ENCODE results near the gene PSMA2. TPM values are rescaled to one million over a fixed set of nuclear protein-coding genes. Genes with fewer than 3 reads are reported as not detected.

Gene PSMA2
- total and polyA plus RNA-seq, 9 donors = 108 to 136 (median 123) TPM

DNA sequence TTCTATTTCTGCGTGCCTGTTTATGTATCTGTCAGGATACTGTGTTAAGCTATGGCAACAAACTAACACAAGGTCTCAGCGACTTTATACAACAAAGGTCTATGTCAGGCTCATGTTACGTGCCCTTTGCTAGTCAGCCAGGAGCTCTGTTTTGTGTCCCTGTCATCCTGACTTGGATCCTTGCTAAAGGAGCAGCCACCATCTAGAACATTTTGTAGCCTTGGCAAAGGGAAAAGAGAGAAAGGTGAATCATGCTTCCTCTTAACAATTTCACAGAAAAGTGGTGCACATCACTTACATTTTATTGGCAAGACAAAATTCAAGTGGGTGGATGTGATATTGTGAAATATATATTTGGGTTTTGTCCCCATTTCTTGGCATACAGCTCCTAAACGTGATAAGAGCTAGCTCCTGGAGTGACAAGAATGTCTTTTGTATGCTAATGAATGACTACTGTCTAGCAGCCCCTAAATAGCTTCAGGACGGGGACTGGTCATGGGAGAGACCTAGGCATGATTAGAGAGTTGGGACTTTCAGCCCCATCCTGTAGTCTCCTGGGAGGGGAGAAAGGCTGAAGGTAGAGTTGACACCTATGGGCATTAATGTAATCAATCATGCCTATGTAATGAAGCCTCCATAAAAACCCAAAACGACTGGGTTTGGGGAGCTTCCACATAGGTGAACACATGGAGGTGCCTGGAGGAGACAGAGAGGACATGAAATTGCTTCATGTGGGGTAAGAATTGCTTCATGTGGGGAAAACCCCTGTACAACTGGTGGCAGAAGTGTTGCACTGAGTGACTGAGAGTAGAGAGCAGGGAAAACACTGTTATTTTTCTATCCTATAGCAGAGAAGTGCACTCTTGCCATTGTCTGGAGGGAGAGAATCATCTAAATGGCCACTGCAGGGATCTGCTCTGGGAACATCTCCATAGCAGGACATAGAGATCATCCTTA is 33.2 kb upstream of the PSMA2 start:
- no peaks in the 10 kb centered on the region for H3K36me3 ChIP-seq (ENCODE audit: control insufficient read depth, insufficient read depth, low read length)
- H3K27me3 ChIP-seq (ENCODE audit: control insufficient read depth, insufficient read depth, low read length) = no peaks in the 10 kb centered on the region
- H3K4me3 ChIP-seq (ENCODE audit: low read length) = no peak overlapping the region
- DNase-seq = no peak
- H3K4me1 ChIP-seq (ENCODE audit: control insufficient read depth, insufficient read depth, low read length) = no peaks in the 10 kb centered on the region
- 52% methylated on average over 4 of the region's 6 CpGs for WGBS (ENCODE audit: insufficient coverage)
- no peak overlapping the region for H3K27ac ChIP-seq (ENCODE audit: low read length)
- H3K9me3 ChIP-seq (replicated peaks; ENCODE audit: control insufficient read depth, low read depth, low read length) = no peaks in the 10 kb centered on the region

DNA sequence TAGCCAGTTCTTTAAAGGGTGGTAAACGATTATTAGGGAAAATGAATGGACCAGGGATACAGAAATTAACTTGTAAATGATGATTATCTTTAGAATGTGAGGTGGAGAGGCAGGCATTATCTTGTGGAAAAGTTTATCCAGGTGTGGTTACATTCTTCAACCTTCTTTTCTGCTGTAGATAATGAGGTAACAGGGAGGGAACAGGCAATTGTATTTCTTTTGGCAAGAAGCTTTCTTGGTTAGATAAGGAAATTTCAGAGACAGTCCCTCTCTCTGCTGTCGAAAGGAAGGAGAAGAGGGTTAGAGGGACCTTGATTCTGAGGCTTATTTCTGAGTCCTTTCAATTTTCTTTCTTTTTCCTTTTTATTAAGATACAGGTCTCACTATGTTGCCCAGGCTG is 32.3 kb upstream of the PSMA2 start:
- Histone ChIP-seq H3K27ac (ENCODE audit: low read length) (no peak overlapping the region), H3K4me1 (ENCODE audit: control insufficient read depth, insufficient read depth, low read length) (no peaks in the 10 kb centered on the region), H3K9me3 (replicated peaks; ENCODE audit: control insufficient read depth, low read depth, low read length) (no peaks in the 10 kb centered on the region), H3K4me3 (ENCODE audit: low read length) (no peak overlapping the region), H3K27me3 (ENCODE audit: control insufficient read depth, insufficient read depth, low read length) (no peaks in the 10 kb centered on the region), H3K36me3 (ENCODE audit: control insufficient read depth, insufficient read depth, low read length) (no peaks in the 10 kb centered on the region)
- 71% methylated on average over 1 of the region's 2 CpGs for WGBS (ENCODE audit: insufficient coverage)
- no peak for DNase-seq

GRCh38 chr7:42961170-42961569 is 29.2 kb upstream of the PSMA2 start:
- Histone ChIP-seq H3K9me3 (replicated peaks; ENCODE audit: control insufficient read depth, low read depth, low read length) (no peaks in the 10 kb centered on the region), H3K36me3 (ENCODE audit: control insufficient read depth, insufficient read depth, low read length) (no peaks in the 10 kb centered on the region), H3K27me3 (ENCODE audit: control insufficient read depth, insufficient read depth, low read length) (no peaks in the 10 kb centered on the region), H3K4me1 (ENCODE audit: control insufficient read depth, insufficient read depth, low read length) (no peaks in the 10 kb centered on the region), H3K4me3 (ENCODE audit: low read length) (no peak overlapping the region), H3K27ac (ENCODE audit: low read length) (no peak overlapping the region)
- no peak for DNase-seq
- WGBS (ENCODE audit: insufficient coverage) = 29% methylated on average over 2 of the region's 2 CpGs

GRCh38 chr7:42960762-42961161 is 28.8 kb upstream of the PSMA2 start:
- 50% methylated on average over 1 of the region's 2 CpGs for WGBS (ENCODE audit: insufficient coverage)
- Histone ChIP-seq H3K27me3 (ENCODE audit: control insufficient read depth, insufficient read depth, low read length) (no peaks in the 10 kb centered on the region), H3K4me3 (ENCODE audit: low read length) (no peak overlapping the region), H3K4me1 (ENCODE audit: control insufficient read depth, insufficient read depth, low read length) (no peaks in the 10 kb centered on the region), H3K36me3 (ENCODE audit: control insufficient read depth, insufficient read depth, low read length) (no peaks in the 10 kb centered on the region), H3K27ac (ENCODE audit: low read length) (no peak overlapping the region), H3K9me3 (replicated peaks; ENCODE audit: control insufficient read depth, low read depth, low read length) (no peaks in the 10 kb centered on the region)
- DNase-seq = no peak

DNA sequence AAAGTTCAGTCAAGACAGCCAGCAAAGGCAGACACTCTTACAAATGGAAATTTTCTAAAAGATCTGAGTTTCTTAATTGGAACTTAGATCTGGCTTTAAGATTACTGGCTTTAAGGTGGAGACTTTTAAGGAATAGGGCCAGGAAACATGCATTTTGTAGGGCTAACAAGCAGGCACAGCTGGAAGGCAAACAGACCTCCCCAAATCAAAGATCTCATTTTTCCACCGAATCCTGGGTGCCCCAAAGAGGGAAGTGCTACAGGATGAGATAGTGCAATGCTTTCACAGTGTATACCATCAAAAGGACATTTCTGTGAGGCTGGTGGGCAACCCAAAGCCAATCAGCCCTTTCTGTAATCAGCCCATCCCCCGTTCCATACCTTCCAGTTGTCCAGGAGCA is 27.6 kb upstream of the PSMA2 start:
- Histone ChIP-seq H3K4me1 (ENCODE audit: control insufficient read depth, insufficient read depth, low read length) (no peaks in the 10 kb centered on the region), H3K4me3 (ENCODE audit: low read length) (no peak overlapping the region), H3K36me3 (ENCODE audit: control insufficient read depth, insufficient read depth, low read length) (no peaks in the 10 kb centered on the region), H3K27ac (ENCODE audit: low read length) (no peak overlapping the region), H3K9me3 (replicated peaks; ENCODE audit: control insufficient read depth, low read depth, low read length) (no peaks in the 10 kb centered on the region), H3K27me3 (ENCODE audit: control insufficient read depth, insufficient read depth, low read length) (no peaks in the 10 kb centered on the region)
- no CpG with 5 or more reads among the region's 2 CpGs for WGBS (ENCODE audit: insufficient coverage)
- DNase-seq = no peak

GRCh38 chr7:42956062-42956461 is 24.1 kb upstream of the PSMA2 start:
- Histone ChIP-seq H3K36me3 (ENCODE audit: control insufficient read depth, insufficient read depth, low read length) (no peaks in the 10 kb centered on the region), H3K27me3 (ENCODE audit: control insufficient read depth, insufficient read depth, low read length) (no peaks in the 10 kb centered on the region), H3K9me3 (replicated peaks; ENCODE audit: control insufficient read depth, low read depth, low read length) (no peaks in the 10 kb centered on the region), H3K4me3 (ENCODE audit: low read length) (no peak overlapping the region), H3K4me1 (ENCODE audit: control insufficient read depth, insufficient read depth, low read length) (no peaks in the 10 kb centered on the region), H3K27ac (ENCODE audit: low read length) (no peak overlapping the region)
- no peak for DNase-seq

GRCh38 chr7:42953994-42954393 is 22.0 kb upstream of the PSMA2 start:
- no peak for DNase-seq
- WGBS (ENCODE audit: insufficient coverage) = 83% methylated on average over 2 of the region's 4 CpGs
- Histone ChIP-seq H3K27ac (ENCODE audit: low read length) (no peak overlapping the region), H3K4me3 (ENCODE audit: low read length) (no peak overlapping the region), H3K27me3 (ENCODE audit: control insufficient read depth, insufficient read depth, low read length) (no peaks in the 10 kb centered on the region), H3K36me3 (ENCODE audit: control insufficient read depth, insufficient read depth, low read length) (no peaks in the 10 kb centered on the region), H3K4me1 (ENCODE audit: control insufficient read depth, insufficient read depth, low read length) (no peaks in the 10 kb centered on the region), H3K9me3 (replicated peaks; ENCODE audit: control insufficient read depth, low read depth, low read length) (no peaks in the 10 kb centered on the region)

DNA sequence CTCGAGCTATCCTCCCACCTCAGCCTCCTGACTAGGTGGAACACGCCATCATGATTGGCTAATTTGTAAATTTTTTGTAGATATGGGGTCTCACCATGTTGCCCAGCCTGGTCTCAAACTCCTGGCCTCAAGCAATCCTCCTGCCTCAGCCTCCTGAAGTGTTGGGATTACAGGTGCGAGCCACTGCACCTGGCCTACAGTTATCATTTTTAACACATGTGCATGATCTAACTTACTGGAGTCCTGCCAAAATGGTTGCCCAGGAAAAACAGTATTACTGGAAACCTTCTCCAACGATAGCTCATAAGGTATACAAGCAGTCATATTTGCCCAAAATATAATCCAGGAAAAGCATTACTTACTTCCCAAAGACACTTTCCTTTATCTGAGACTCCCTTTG is 20.4 kb upstream of the PSMA2 start:
- no peaks in the 10 kb centered on the region for H3K27me3 ChIP-seq (ENCODE audit: control insufficient read depth, insufficient read depth, low read length)
- H3K4me3 ChIP-seq (ENCODE audit: low read length) = no peak overlapping the region
- 63% methylated on average over 2 of the region's 4 CpGs for WGBS (ENCODE audit: insufficient coverage)
- H3K4me1 ChIP-seq (ENCODE audit: control insufficient read depth, insufficient read depth, low read length) = no peaks in the 10 kb centered on the region
- no peaks in the 10 kb centered on the region for H3K36me3 ChIP-seq (ENCODE audit: control insufficient read depth, insufficient read depth, low read length)
- no peaks in the 10 kb centered on the region for H3K9me3 ChIP-seq (replicated peaks; ENCODE audit: control insufficient read depth, low read depth, low read length)
- H3K27ac ChIP-seq (ENCODE audit: low read length) = no peak overlapping the region
- no peak for DNase-seq

DNA sequence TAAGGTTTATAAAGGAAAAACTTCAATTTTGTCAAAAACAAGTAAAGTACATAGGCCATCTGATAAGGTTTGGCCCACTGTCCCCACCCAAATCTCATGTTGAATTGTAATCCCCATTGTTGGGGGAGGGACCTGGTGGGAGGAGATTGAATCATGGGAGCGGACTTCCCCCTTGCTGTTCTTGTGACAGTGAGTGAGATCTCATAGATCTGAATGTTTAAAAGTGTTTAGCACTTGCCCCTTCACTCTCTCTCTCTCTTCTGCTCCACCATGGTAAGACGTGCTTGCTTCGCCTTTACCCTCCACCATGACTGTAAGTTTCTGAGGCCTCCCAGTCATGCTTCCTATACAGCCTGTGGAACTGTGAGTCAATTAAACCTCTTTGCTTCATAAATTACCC is 18.4 kb upstream of the PSMA2 start:
- Histone ChIP-seq H3K36me3 (ENCODE audit: control insufficient read depth, insufficient read depth, low read length) (no peaks in the 10 kb centered on the region), H3K27me3 (ENCODE audit: control insufficient read depth, insufficient read depth, low read length) (no peaks in the 10 kb centered on the region), H3K27ac (ENCODE audit: low read length) (no peak overlapping the region), H3K9me3 (replicated peaks; ENCODE audit: control insufficient read depth, low read depth, low read length) (no peaks in the 10 kb centered on the region), H3K4me3 (ENCODE audit: low read length) (no peak overlapping the region), H3K4me1 (ENCODE audit: control insufficient read depth, insufficient read depth, low read length) (no peaks in the 10 kb centered on the region)
- WGBS (ENCODE audit: insufficient coverage) = 33% methylated on average over 2 of the region's 3 CpGs
- no peak for DNase-seq

DNA sequence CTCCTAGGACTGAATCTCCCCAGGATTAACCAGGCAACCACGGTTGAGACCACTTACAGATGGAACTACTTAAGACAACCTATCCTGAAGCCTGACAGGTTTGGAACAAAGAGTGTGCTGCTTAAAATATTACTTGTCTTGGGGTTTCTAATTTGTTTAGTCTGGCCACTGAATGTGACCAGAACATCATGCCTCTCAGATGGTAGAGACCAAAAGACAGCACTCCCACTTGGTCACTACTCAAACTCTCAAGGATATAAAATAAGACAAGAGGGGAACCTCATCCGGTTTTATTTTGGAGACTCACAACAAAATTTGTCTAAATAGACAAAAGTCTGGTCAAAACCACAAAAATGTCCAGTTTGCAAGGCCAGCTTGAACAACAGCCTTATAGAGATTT is 15.5 kb upstream of the PSMA2 start:
- H3K27ac ChIP-seq (ENCODE audit: low read length) = no peak overlapping the region
- H3K27me3 ChIP-seq (ENCODE audit: control insufficient read depth, insufficient read depth, low read length) = no peaks in the 10 kb centered on the region

GRCh38 chr7:42946627-42946950 is 14.6 kb upstream of the PSMA2 start:
- Histone ChIP-seq H3K9me3 (replicated peaks; ENCODE audit: control insufficient read depth, low read depth, low read length) (no peaks in the 10 kb centered on the region), H3K27me3 (ENCODE audit: control insufficient read depth, insufficient read depth, low read length) (no peaks in the 10 kb centered on the region), H3K36me3 (ENCODE audit: control insufficient read depth, insufficient read depth, low read length) (no peaks in the 10 kb centered on the region), H3K4me3 (ENCODE audit: low read length) (no peak overlapping the region), H3K4me1 (ENCODE audit: control insufficient read depth, insufficient read depth, low read length) (no peaks in the 10 kb centered on the region), H3K27ac (ENCODE audit: low read length) (no peak overlapping the region)
- DNase-seq = no peak
- no CpG with 5 or more reads among the region's 2 CpGs for WGBS (ENCODE audit: insufficient coverage)

More for the DNA sequence above, 15.5 kb upstream of the PSMA2 start:
- Histone ChIP-seq H3K9me3 (replicated peaks; ENCODE audit: control insufficient read depth, low read depth, low read length) (no peaks in the 10 kb centered on the region), H3K4me1 (ENCODE audit: control insufficient read depth, insufficient read depth, low read length) (no peaks in the 10 kb centered on the region), H3K4me3 (ENCODE audit: low read length) (no peak overlapping the region), H3K36me3 (ENCODE audit: control insufficient read depth, insufficient read depth, low read length) (no peaks in the 10 kb centered on the region)
- WGBS (ENCODE audit: insufficient coverage) = no CpG with 5 or more reads among the region's 2 CpGs
- no peak for DNase-seq

Data from muscle of leg (tissue), 11 donors.